Stimulated activated CD4-positive, alpha-beta T cell treated with anti-CD3 and anti-CD28 coated beads, Interleukin-15, amount 100 ng/mL, for 24 hours (primary cell): ENCODE measurements around the gene RPP30.
"Not testable (repeated sequence)": the region's sequence is repeated elsewhere in the genome, so short reads cannot be mapped to it uniquely, and the experiment has no call there.

ENCODE experiments used
- DNase-seq: peaks from one replicate; pipeline ENCODE4 v3.0.0-alpha.2; 2020

RPP30 gene

DNA sequence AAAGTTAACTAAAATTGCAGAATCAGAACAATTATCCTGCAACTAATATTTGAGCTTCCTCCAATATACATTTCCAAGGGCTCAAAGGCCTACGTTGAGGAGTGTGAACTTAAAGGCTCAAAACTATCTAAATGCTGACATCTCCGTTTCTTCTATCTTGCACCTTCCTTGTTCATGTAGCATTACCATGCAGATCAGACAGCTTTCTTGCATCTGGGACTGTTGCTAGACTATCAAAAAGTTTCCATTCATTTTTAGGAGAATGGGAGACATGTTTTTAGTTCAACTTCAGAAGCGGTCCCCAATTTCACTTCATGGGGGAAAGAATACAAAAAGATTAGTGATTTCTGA is 46.2 kb downstream of the RPP30 start:
- no peak for DNase-seq

DNA sequence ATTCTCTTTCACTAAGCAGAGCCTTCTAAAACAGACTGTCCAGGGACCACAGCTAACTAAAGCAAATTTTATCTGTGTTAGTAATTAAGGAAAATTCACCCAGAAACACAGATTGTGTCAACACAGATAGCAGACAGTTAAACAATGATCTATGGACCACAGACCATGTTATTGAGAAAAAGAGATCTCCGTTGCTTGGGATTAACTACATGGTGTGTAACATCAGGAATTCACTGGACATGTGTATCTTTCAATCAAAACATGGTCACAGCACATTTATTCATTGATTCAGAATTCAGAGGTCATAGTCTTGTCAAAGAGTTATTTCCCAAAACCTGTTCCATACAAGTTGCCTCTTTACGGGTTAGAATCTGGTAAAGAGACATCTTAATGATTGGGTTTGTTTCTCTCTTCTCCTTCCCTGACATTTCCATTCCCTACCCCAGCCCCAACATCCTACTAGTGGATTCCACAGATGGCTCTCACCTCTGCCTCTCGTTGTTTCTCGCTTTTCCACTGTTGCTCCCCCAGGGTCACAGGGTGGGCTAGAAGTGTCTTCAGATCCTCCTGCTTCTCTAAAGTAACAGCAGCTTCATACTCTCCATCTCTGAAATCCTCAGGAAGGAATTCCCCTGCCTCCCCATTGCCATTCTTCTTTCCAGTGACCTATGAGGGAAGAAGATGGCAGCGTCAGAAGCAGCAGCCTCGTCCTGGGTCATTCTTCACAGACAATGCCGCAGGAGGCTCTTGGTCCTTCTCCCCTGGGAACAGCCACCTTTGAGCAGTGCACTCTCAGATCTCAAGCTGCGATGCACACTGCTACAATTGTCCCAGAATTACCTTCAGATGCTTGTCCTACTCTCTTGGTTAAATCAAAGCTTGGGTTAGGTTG is 48.2 kb downstream of the RPP30 start:
- no peak for DNase-seq

DNA sequence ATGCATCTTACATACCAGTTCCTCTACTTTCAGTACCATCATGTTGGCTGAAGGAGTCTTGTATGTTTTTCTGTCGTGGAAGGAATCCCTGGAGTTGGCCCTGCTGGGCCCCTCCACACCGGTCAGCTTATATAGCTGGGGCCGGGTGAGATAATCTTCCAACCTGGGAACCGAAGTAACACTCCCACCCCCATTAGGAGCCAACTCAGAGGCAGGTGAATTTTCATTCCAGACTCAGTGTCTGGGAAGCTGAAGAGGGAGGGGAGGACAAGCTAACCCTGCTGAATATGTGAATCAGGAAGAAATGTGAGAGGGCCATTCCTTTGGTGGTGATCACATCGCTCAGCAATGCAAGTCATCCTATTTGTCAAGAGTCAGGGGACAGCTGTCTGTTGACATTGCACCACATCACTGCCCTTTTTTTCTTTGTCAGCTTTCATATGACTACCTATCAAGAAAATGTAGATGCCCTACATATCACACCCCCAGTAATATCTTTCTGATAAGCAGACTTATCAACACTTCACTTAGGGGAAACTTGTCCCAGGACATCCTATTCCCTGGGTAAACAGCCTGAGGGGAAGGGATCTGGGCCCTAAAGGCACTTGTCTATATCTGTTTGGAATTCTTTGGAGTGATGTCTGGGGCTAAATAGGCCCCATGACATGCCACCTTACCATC is 49.4 kb downstream of the RPP30 start, which contains the start of gene ANKRD1:
Gene ANKRD1, minus strand, starts transcription at position 102 of the 681 bp plus-strand sequence. Its CDS starts 60 bp downstream, at position 42.
- DNase-seq = no peak

DNA sequence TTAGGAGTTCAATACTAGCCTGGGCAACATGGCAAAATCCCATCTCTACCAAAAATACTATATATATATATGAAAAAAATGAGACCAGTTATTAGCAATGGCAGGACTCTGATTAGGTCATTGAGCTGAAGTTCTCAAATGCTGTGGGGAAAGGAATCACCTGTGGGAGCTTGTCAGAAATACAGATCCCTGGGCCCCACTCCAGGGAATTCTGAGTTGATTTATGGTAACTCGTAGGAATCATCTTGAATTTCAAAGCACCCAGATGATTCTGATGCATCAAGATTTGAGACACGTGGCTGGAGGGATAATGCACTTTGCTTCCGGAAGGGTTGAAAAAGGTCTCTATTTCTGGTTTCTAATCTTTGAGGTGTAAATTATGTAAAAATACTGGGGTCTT is 50.1 kb downstream of the RPP30 start:
- no peak for DNase-seq

DNA sequence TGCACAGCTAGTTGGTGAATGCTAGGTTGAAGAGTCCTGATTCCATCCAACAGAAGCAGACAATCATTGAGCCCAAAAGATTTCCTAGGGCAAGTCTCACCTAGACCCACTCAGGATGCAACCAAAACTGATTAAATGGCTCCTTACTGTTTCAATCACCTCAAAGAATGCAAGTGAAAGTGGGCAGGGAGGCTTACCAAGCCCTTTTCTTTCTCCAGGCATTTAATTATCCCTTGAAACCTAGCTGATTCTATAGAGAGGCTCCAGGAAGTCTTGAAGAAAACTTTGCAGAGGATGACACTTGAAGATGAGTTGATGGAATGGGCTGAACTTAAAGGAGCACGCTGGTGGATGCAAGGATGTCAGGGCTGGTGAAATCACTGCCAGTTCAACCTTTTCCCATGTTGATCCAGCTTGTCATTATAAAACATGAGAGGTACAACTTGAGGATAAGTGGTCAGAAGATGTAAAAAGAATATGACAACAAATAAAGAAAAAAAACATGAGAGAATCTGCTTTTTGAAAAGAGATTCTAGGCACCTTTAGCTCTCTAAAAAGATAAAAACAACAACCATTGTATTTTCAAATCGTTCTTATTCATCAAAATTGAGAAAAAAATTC is 51.4 kb downstream of the RPP30 start:
- DNase-seq = no peak

DNA sequence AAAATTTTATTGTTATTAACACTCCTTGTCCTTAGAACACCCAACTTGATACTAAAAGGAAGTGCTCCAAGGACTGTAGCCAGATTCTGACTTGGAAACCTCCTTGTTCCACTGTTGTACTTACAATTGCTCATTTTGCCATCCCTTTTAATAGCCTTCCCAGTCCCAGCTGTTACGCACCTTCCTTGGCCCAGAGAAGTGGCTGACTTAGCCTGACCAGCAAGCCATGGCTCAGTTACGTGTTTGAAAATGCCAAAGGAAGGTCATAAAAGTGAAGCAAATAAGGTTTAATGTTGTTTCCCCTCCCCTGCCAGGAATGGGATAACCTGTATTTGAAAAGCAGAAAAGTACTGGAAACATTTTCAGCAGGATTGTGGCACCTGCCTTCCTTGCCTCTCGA is 52.8 kb downstream of the RPP30 start:
- no peak for DNase-seq

DNA sequence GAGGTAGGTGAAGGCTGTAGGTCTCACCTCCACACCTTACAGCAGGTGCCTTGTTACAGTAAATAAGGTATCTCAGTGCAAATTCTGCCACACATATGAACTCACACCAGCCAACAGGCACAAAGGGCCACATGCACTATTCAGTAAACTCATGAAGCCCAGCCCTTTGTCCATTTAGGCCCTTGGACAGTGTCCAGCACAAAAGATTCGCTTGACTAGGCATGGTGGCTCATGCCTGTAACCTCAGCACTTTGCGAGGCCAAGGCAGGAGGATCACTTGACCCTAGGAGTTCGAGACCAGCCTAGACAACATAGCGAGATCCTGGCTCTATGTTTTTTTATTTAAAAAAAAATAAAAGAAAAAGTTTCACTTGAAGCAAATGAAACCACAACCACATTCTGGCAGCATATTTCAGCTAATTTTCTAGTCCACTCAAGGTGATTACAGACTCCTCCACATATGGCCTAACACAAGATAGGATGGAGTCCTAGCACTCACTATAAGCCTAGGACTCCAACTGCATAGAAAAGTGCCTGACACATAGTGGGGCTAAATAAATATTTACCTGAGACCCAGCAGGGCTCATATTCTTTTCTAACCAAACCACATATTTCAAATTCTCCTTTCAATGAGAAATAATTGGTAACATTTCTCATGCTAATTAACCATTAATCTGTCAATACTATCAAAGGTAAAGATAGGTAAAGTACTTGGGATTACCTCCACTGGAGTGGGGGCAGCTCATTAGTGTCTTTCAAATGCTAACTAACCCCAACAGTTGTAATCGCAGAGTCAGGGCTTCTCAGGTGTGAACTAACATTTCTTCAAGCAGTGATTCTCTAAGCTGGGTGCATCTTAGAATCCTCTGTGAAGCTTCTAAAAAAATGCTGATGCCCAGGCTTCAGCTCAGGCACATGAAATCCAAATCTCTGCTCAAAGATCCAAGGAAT is 53.6 kb downstream of the RPP30 start:
- no peak for DNase-seq

DNA sequence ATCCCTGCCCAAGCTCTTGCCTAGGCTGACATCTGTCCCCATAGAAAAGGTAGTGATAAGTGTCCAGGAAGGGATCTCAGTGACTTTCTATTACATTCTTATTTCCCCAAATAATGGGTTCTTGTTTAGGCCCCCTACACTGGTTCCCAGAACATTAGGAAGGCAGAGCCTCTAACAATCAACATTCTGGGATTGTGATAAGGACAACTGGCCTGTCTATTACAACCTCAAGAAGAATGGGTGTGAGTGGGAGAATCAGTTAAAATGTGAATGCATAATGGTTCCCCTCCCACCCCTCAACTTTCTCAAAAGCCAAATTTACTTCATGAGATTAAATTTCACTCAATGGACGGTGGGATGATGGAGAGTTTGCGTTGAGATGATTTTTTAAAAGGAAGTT is 55.5 kb downstream of the RPP30 start:
- DNase-seq = no peak

DNA sequence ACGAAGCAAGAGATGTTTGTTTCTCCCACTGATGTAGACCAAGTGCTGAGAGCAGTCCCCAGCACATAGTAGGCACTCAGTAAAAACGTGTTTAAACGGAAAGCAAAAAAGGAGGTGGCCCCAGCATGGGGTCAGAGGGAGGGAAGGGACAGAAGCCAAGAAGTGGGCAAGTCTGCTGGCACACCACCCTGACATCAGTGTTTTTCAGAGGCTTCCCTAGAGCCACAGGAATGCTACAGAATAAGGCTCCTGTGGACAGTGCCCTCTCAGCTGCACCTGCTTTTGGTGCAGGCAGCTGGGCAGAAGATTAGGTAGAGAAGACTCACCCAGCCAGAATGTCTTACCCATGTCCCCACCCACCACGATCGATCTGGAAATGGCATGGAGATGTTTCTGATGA is 57.4 kb downstream of the RPP30 start:
- no peak for DNase-seq

DNA sequence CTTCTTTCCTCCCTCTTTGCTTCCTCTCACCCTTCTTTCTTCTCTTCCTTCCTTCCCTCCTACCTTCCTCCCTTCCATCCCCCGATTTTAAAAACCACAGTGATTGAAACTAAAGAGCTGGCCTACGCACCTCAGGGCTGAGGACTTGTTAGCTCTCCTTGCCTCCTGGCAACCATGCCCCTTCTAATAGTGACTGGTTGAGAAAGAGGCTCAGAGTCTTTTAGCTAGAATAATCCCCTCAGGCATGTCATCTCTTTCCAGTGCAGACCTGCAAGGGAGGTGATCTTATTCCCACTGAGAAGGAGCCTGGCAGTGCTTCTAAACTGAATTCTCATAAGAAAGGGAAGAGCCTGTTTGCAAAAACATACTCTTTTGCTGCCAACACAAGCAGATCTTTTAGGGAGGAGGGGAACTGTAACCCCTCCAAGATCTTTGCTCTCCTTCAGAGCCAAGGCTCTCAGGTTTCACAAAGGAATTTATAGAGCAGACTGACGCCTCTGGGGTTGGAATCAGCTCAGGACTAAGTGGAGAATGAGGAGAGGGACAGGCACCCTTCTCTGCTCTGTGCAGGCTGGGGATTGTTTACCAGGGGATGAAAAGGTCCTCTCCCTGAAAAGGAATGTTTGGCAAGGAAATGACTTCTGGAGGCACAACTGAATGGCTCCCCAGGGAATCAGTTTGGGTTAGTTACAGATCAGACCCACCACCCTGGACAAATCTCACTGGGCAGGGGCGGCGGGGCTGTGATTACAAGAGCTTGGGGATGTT is 58.5 kb downstream of the RPP30 start:
- no peak for DNase-seq

DNA sequence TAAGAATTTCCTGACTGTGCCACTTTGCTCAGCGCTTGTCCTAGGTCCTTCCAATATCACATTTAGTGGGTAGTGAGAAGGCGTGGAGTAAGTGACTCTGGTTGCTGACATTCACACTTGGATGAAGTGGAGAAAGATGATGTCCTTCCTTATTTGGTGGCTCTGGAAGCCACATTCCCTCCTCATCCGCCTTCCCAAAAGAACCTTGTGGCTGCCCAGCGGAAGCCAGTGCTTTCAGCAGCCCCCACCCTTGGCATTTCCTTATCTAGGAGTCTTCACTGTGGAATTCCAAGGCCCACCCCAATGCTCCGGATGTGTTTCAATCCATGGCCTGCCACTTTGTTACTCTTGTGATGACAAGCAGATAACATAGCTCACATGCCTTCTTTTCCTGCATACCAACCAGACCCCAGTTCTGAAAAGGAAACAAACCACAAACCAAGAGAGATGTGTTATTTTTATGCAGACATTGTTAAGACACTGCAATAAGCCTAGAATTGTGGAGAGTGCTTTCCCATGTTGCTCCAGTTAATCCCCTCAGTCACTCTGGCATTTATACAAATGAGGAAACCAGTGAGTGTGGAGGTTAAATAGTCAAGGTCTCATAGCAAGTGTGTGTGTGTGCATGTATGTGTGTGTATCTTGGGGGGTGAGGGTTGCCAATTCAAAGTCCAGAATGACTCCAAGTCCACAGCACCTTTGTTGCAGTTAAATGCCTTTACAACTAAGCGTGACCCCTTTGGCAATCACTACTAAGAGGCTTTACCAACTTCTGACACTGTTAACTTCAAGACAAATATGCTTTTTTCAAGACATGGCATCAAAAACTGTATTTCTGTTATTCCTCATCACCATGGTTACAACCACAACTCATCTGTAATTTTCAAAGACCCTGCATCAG is 59.4 kb downstream of the RPP30 start:
- DNase-seq = no peak

DNA sequence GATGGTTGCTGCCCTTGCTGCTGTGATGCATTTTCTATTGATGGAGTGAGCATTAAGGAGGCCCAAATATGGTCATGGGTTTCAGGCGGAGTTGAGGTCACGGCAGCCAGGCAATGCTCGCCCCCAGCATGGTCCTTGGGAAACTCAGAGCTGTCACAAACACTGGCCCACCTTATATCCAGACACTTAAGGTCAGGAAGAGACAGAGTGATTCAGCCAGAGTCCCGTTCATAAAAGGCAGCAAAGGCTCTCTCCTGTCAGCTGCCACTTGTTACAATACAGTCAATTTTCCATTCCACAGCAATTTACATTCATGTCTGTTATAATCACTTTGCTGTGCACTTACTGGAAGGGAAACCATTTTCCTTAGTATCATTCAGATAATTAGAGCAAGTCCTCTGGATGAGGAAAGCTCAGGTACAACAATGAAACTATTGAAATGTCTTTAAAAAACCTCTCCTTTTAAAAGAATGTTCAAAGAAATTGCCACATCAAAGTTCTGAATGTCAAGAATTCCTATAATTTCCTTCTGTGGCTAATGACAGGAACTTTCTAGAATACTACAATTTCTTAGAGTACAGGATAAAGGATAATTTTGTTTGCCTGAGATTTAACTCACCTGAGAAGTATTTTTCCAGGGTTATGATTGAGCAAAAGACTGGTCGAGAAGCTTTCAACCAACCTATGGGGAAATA is 64.0 kb downstream of the RPP30 start:
- no peak for DNase-seq

DNA sequence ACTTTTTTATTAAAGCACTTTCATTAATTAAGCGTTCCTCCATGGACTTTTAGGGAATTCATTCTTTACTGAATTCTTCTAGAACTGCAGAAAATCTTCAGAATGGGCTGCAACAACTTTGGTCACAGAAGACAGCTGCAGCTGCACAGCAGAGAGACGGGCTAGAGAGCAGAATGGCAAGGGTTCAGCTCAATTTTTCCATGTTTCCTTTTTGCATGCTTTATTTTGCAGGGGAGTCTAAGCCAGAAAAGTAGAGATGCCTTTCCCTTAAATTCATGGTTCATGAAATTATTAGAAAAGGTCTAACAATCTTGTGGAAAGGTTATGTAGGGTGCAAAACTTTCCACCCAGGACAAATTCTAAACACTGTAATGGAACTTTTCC is 64.5 kb downstream of the RPP30 start:
- DNase-seq = no peak

DNA sequence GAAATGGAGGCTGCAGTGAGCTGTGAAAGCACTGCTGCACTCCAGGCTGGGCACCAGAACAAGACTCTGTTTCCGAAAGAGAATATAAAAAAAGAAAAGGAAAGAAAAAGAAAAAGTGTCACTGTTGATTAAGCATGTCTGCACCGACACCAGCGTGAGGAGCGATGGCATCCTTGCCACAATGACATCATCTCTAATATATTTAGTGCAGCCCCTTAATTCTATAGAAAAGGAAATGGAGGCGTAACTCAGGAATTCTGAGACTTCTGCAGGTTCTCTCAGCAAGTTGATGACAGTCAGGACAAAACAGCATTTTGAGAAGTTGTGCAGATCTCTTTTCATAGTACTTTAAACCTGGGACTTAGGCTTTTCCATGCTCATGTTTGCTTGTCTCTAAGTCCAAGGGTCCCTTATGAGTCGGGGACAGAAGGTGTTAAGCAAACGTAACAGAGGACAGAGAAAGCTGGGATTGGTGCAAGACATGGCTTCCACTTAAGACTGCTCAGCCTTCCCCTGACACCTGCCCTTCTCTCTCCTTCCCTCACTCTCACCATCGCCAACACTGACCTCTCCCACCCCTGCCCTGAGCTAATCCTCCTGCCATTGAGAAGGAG is 66.0 kb downstream of the RPP30 start:
- DNase-seq = no peak

DNA sequence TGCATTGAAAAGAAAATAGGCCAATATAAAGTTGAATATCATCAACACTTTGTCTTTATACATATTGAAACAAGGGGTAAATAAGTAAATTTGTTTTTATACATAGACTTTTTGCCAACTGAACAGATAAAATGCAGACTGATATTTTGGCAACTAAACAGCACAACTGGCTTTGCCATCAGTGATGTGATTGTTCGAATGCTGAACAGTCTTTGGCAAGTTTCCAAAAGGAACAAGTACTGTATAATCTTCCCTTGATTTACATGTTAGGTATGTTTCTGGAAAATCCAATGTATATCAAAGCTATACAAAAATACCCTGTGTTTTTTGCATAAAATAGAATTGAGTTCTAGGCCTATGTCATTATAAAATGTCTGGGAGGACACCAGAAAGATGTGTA is 67.3 kb downstream of the RPP30 start:
- DNase-seq = no peak

DNA sequence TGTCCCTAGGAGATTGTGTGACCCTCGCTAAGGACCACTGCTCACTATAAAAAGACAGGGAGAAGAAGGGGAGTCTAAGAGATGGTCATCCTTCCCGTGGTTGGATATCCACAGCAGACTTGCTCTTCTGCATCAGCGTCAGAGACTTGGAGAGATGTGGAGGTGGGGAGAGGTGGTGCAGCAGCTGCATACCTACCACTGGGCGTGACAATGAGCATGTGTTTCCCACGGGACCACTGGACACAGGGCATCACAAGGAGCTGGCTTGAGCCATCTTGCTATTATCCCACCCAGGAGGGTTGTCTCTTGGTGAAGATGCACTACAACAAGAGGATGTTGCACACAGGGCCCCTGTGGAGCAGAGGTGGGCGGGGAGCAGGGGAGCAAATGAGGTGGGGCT is 67.9 kb downstream of the RPP30 start:
- DNase-seq = no peak

DNA sequence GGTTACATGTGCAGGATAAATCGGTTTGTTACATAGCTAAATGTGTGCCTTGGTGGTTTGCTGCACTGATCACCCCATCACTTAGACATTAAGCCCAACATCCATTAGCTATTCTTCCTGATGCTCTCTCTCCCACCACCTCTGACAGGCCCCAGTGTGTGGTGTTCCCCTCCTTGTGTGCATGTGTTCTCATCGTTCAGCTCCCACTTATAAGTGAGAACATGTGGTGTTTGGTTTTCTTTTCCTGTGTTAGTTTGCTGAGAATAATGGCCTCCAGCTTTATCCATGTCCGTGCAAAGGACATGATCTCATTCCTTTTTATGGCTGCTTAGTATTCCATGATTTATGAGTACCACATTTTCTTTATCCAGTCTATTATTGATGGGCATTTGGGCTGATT is 71.2 kb downstream of the RPP30 start:
- not testable (repeated sequence) for DNase-seq

DNA sequence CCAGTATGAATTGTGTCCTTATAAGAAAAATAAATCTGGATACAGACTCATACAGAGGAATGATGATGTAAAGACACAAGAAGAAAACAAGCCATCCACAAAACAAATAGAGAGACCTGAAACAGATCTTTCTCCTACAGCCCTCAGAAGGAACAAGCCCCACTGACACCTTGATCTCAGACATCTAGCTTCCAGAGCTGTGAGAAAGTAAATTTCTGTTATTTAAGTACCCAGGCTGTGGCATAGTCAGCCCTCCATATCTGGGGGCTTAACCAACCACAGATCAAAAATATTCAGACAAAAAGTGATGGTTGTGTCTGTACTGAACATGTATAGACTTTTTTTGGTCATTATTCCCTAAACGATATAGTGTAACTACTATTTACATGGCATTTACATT is 73.0 kb downstream of the RPP30 start:
- no peak for DNase-seq

DNA sequence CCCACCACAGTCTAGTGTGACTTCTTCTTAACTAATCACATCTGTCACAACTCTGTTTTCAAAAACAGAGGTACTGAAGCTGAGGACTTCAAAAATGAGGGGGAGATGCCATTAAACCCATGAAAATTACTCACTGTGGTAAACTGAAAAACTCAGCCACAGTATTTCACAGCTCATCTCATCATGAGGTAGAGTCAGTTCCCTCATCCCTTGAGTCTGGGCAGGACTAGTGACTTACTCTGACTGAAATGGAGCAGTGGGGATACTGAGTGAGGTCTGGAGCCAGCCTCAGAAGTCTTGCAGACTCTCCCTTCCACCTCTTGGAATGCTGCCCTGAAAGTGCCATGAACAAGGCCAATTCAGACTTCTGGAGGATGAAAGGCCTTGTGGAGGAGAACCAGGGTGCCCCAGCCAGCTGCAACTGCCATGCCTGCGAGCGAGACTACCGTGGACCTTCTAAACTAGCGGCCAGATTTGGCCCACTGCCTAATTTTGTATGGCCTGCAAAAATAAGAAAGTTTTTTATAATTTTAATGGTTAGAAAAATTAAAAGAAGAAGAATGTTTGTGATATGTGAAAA is 73.8 kb downstream of the RPP30 start:
- DNase-seq = no peak
